ENCODE measurements around the gene CUBN. TPM values are rescaled to one million over a fixed set of nuclear protein-coding genes. Genes with fewer than 3 reads are reported as not detected.

CUBN gene
- total RNA-seq, 1 experiment from 2014 or later: 0.46 TPM

DNA sequence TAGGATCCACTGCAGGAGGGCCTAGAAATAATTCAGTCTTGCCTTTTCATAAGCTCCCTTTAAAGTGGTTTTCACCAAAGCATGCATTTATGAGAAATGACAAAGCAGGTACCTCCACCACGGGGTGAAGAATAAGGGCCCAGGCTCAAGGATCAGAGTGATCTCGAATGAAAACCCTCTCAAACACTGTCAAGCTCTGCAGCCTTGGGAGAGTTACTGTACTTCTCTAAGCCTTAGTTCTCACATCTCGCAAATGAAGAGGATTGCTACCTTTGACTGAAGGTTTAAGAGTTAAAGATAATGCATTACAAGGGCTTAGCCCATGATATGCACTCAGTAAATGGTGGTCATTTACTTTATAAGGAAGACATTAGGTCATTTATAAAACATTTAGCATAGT is 81.7 kb downstream of the CUBN start (continued):
- TF ChIP-seq STAT6 (CRISPR knock-in tag; conservative IDR thresholded peaks at IDR 0.05; ENCODE audit: low read depth) (no peak), MYBL2 (CRISPR knock-in tag; IDR thresholded peaks at IDR 0.05) (no peak)
- TF ChIP-seq, protein P1, sequence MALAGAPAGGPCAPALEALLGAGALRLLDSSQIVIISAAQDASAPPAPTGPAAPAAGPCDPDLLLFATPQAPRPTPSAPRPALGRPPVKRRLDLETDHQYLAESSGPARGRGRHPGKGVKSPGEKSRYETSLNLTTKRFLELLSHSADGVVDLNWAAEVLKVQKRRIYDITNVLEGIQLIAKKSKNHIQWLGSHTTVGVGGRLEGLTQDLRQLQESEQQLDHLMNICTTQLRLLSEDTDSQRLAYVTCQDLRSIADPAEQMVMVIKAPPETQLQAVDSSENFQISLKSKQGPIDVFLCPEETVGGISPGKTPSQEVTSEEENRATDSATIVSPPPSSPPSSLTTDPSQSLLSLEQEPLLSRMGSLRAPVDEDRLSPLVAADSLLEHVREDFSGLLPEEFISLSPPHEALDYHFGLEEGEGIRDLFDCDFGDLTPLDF (CRISPR knock-in tag; IDR thresholded peaks at IDR 0.05): no peak

DNA sequence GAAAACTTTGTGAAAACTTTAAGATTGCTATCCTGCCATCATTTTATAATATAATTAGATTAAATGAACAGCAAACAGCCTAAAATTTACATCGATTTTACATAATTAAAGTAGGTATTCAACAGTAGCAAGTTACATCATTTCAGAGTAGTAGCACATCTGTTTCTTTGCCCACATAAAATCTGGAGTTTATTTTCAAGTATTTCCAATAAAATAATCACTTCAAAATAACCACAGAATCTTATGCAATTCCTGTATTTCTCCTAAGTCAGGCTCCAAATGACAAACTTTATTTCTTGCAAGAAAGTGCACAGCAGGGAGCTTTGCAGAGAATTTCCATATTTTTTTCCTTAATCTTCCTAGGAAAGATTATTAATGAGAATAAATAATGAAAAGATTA is 82.6 kb downstream of the CUBN start:
- Mint-ChIP-seq H3K9me3 (peaks cover 19% of the 10 kb centered on the region), H3K27me3 (ENCODE audit: low read depth) (no peaks in the 10 kb centered on the region), H3K27ac (no peak overlapping the region), H3K4me1 (no peaks in the 10 kb centered on the region), H3K36me3 (peaks cover 9% of the 10 kb centered on the region), H3K4me3 (no peak overlapping the region)
- no peak for ATAC-seq
- TF ChIP-seq, protein P2, sequence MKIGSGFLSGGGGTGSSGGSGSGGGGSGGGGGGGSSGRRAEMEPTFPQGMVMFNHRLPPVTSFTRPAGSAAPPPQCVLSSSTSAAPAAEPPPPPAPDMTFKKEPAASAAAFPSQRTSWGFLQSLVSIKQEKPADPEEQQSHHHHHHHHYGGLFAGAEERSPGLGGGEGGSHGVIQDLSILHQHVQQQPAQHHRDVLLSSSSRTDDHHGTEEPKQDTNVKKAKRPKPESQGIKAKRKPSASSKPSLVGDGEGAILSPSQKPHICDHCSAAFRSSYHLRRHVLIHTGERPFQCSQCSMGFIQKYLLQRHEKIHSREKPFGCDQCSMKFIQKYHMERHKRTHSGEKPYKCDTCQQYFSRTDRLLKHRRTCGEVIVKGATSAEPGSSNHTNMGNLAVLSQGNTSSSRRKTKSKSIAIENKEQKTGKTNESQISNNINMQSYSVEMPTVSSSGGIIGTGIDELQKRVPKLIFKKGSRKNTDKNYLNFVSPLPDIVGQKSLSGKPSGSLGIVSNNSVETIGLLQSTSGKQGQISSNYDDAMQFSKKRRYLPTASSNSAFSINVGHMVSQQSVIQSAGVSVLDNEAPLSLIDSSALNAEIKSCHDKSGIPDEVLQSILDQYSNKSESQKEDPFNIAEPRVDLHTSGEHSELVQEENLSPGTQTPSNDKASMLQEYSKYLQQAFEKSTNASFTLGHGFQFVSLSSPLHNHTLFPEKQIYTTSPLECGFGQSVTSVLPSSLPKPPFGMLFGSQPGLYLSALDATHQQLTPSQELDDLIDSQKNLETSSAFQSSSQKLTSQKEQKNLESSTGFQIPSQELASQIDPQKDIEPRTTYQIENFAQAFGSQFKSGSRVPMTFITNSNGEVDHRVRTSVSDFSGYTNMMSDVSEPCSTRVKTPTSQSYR (CRISPR knock-in tag; IDR thresholded peaks at IDR 0.05): no peak
- TF ChIP-seq, protein P3, sequence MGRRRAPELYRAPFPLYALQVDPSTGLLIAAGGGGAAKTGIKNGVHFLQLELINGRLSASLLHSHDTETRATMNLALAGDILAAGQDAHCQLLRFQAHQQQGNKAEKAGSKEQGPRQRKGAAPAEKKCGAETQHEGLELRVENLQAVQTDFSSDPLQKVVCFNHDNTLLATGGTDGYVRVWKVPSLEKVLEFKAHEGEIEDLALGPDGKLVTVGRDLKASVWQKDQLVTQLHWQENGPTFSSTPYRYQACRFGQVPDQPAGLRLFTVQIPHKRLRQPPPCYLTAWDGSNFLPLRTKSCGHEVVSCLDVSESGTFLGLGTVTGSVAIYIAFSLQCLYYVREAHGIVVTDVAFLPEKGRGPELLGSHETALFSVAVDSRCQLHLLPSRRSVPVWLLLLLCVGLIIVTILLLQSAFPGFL (CRISPR knock-in tag; IDR thresholded peaks at IDR 0.05; ENCODE audit: borderline replicate concordance): no peak
- TF ChIP-seq OVOL2 (CRISPR knock-in tag; IDR thresholded peaks at IDR 0.05; ENCODE audit: borderline replicate concordance) (no peak), ZBTB21 (CRISPR knock-in tag; IDR thresholded peaks at IDR 0.05; ENCODE audit: borderline replicate concordance) (no peak), NFE2L1 (CRISPR knock-in tag; IDR thresholded peaks at IDR 0.05) (no peak), ZNF425 (CRISPR knock-in tag; conservative IDR thresholded peaks at IDR 0.05) (no peak), NFATC4 (CRISPR knock-in tag; IDR thresholded peaks at IDR 0.05) (no peak), ZNF671 (CRISPR knock-in tag; IDR thresholded peaks at IDR 0.05) (no peak), E2F4 (CRISPR knock-in tag; IDR thresholded peaks at IDR 0.05; ENCODE audit: borderline replicate concordance, low read depth) (no peak), ELF4 (CRISPR knock-in tag; IDR thresholded peaks at IDR 0.05; ENCODE audit: low read depth) (no peak), ZNF232 (CRISPR knock-in tag; IDR thresholded peaks at IDR 0.05) (no peak)
- TF ChIP-seq, protein P4, sequence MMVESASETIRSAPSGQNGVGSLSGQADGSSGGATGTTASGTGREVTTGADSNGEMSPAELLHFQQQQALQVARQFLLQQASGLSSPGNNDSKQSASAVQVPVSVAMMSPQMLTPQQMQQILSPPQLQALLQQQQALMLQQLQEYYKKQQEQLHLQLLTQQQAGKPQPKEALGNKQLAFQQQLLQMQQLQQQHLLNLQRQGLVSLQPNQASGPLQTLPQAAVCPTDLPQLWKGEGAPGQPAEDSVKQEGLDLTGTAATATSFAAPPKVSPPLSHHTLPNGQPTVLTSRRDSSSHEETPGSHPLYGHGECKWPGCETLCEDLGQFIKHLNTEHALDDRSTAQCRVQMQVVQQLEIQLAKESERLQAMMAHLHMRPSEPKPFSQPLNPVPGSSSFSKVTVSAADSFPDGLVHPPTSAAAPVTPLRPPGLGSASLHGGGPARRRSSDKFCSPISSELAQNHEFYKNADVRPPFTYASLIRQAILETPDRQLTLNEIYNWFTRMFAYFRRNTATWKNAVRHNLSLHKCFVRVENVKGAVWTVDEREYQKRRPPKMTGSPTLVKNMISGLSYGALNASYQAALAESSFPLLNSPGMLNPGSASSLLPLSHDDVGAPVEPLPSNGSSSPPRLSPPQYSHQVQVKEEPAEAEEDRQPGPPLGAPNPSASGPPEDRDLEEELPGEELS (CRISPR knock-in tag; IDR thresholded peaks at IDR 0.05): no peak
- ChIA-PET CTCF (no interaction called here), POLR2A (no interaction called here)
- no peak for DNase-seq (ENCODE audit: low spot score)

Measured in WTC11 (cell line).